Left ventricle myocardium inferior (tissue), 1 donor: Measurements from ENCODE around the gene MBTPS1. TPM values are rescaled to one million over a fixed set of nuclear protein-coding genes. Genes with fewer than 3 reads are reported as not detected.

Source experiments
- DNase-seq: peaks from one replicate; pipeline ENCODE4 v3.0.0-alpha.2; 2020
- H3K27ac ChIP-seq: fragments of 200-600 bp; replicated peaks from 2 replicates; pipeline ENCODE4 v1.8.0; 2021
- H3K27me3 ChIP-seq: fragments of 200-600 bp; 2 replicates; pipeline ENCODE4 v1.8.0; 2021; ENCODE audit warnings: low read depth
- H3K36me3 ChIP-seq: fragments of 200-600 bp; 2 replicates; pipeline ENCODE4 v1.8.0; 2021
- H3K4me1 ChIP-seq: fragments of 200-600 bp; 2 replicates; pipeline ENCODE4 v1.8.0; 2021
- H3K4me3 ChIP-seq: fragments of 200-600 bp; 2 replicates; pipeline ENCODE4 v1.8.0; 2021; ENCODE audit warnings: mild to moderate bottlenecking, moderate library complexity
- H3K9me3 ChIP-seq: fragments of 200-600 bp; replicated peaks from 2 replicates; pipeline ENCODE4 v1.8.0; 2021
- intact Hi-C: fragments of 100-400 bp; cut with micrococcal nuclease; formaldehyde crosslinking; loops from one replicate; pipeline ENCODE4 v1.11.0; 2022
- total RNA-seq: library from RNA; stranded (reverse); fragmentation: NEBNext Ultra II Directional; extraction: Animal tissue kit (Norgen Biotek cat#: 25700); gene quantifications from one replicate; pipeline ENCODE4 v1.2.1, GENCODE V29; 2021
- TF ChIP-seq, protein P1 (sequence below): fragments of 200-600 bp; IDR thresholded peaks from 2 replicates; pipeline ENCODE4 v1.8.0; 2021; ENCODE audit warnings: antibody characterized with exemption, mild to moderate bottlenecking, borderline replicate concordance
- donor health status: DM: no; HTN: yes; CAD: no; lungs with severe emphysema.

The MBTPS1 gene
- total RNA-seq, 1 donor from 2014 or later = 72.5 TPM

- H3K27ac ChIP-seq = no peak overlapping the region
- H3K9me3 ChIP-seq = peaks cover 14% of the 10 kb centered on the region
- no peak overlapping the region for H3K4me3 ChIP-seq
- DNase-seq = no peak
- H3K4me1 ChIP-seq = peaks cover 16% of the 10 kb centered on the region
- peaks cover 32% of the 10 kb centered on the region for H3K27me3 ChIP-seq
- TF ChIP-seq, protein P1, sequence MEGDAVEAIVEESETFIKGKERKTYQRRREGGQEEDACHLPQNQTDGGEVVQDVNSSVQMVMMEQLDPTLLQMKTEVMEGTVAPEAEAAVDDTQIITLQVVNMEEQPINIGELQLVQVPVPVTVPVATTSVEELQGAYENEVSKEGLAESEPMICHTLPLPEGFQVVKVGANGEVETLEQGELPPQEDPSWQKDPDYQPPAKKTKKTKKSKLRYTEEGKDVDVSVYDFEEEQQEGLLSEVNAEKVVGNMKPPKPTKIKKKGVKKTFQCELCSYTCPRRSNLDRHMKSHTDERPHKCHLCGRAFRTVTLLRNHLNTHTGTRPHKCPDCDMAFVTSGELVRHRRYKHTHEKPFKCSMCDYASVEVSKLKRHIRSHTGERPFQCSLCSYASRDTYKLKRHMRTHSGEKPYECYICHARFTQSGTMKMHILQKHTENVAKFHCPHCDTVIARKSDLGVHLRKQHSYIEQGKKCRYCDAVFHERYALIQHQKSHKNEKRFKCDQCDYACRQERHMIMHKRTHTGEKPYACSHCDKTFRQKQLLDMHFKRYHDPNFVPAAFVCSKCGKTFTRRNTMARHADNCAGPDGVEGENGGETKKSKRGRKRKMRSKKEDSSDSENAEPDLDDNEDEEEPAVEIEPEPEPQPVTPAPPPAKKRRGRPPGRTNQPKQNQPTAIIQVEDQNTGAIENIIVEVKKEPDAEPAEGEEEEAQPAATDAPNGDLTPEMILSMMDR = no peak
- intact Hi-C loops = no loop called here
- no peaks in the 10 kb centered on the region for H3K36me3 ChIP-seq
These were observed 76.4 kb downstream of the MBTPS1 start for GRCh38 chr16:84040226-84040822.

DNA sequence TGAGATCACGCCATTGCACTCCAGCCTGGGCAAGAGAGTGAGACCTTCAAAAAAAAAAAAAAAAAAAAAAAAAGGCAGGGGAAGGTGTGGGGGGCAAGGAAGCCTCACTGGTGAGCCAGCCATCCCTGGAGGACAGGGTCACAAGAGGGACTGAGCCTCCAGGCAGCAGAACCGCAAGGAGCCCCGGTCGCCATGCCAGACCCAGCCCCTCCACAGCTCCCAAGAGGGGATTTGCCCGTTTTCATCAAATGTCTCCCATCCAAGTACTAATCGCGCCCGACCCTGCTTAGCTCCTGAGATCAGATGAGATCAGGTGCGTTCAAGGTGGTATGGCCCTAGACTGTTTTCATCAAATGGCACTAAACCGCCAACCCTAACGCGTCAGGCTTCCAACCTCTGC is 77.0 kb downstream of the MBTPS1 start:
- intact Hi-C loops = no loop called here

DNA sequence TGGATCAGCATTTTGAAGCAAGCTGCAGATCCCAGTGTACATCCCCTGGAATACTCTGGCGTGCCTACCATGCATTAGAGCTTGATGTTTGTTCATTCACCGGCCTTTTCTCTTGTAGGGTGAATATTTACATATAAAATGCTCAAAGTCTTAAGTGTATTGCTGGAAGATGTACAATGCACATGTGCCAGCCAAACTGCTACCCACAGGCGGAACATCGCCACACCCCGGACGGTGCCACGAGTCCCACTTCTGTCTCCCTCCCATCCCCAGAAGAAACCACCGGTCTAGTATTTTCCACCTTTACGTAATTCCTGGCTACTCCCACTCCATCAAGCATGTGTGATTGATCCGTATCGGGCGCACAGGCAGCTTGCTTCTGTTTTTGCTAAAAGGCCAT is 78.3 kb downstream of the MBTPS1 start:
- DNase-seq = no peak
- Histone ChIP-seq H3K4me1 (peaks cover 9% of the 10 kb centered on the region), H3K36me3 (no peaks in the 10 kb centered on the region), H3K27me3 (peaks cover 29% of the 10 kb centered on the region), H3K27ac (no peak overlapping the region), H3K9me3 (peaks cover 18% of the 10 kb centered on the region), H3K4me3 (no peak overlapping the region)
- intact Hi-C loops = no loop called here
- TF ChIP-seq, protein P1 = no peak

More for the DNA sequence above, 77.0 kb downstream of the MBTPS1 start:
- H3K4me1 ChIP-seq = peaks cover 16% of the 10 kb centered on the region
- H3K27ac ChIP-seq = no peak overlapping the region
- no peak overlapping the region for H3K4me3 ChIP-seq
- H3K36me3 ChIP-seq = no peaks in the 10 kb centered on the region
- H3K9me3 ChIP-seq = peaks cover 18% of the 10 kb centered on the region
- DNase-seq = no peak
- H3K27me3 ChIP-seq = peaks cover 32% of the 10 kb centered on the region
- TF ChIP-seq, protein P1 = no peak

GRCh38 chr16:84036982-84037425 is 79.7 kb downstream of the MBTPS1 start:
- Histone ChIP-seq H3K9me3 (peaks cover 18% of the 10 kb centered on the region), H3K36me3 (no peaks in the 10 kb centered on the region), H3K4me3 (no peak overlapping the region), H3K27ac (no peak overlapping the region), H3K27me3 (peaks cover 15% of the 10 kb centered on the region), H3K4me1 (peaks cover 3% of the 10 kb centered on the region)
- TF ChIP-seq, protein P1 = no peak
- no peak for DNase-seq
- intact Hi-C loops = no loop called here

DNA sequence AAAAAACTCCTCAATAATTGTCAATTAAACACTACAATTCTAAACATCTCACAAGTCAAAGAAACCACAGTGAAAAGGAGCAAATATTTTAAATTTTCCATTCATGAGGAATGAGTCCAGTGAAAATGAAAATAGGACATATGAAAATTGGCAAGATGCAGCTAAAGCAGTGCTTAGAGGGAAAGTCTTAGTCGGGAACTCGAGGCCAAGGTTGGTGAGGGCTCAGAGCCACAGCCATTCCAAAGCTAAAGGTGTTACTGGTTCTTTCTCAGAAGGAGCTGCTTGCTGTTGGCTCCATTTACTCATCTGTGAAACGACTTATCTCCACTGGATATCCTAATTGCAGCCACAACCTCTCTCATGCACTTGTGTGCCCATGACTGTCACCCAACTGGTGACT is 80.6 kb downstream of the MBTPS1 start:
- peaks cover 8% of the 10 kb centered on the region for H3K4me1 ChIP-seq
- no peak for DNase-seq
- H3K27ac ChIP-seq = no peak overlapping the region
- H3K27me3 ChIP-seq = peaks cover 8% of the 10 kb centered on the region
- H3K9me3 ChIP-seq = peaks cover 18% of the 10 kb centered on the region
- no peaks in the 10 kb centered on the region for H3K36me3 ChIP-seq
- TF ChIP-seq, protein P1 = no peak
- intact Hi-C loops = no loop called here
- no peak overlapping the region for H3K4me3 ChIP-seq
